ENCODE results near the gene GUCY2C.

The GUCY2C gene

DNA sequence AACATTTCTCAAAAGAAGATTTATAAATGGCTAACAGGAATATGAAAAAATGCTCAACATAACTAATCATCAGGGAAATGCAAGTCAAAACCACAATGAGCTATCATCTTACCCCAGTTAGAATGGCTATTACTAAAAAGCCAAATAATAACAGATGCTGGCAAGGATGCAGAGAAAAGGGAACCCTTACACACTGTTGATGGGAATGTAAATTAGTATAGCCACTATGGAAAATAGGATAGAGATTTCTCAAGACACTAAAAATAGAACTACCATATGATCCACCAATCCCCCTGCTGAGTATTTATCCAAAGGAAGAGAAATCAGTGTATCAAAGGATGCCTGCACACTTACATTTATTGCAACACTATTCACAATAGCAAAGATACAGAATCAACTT, 58.3 kb downstream of the GUCY2C start:
- TF ChIP-seq, protein P1, sequence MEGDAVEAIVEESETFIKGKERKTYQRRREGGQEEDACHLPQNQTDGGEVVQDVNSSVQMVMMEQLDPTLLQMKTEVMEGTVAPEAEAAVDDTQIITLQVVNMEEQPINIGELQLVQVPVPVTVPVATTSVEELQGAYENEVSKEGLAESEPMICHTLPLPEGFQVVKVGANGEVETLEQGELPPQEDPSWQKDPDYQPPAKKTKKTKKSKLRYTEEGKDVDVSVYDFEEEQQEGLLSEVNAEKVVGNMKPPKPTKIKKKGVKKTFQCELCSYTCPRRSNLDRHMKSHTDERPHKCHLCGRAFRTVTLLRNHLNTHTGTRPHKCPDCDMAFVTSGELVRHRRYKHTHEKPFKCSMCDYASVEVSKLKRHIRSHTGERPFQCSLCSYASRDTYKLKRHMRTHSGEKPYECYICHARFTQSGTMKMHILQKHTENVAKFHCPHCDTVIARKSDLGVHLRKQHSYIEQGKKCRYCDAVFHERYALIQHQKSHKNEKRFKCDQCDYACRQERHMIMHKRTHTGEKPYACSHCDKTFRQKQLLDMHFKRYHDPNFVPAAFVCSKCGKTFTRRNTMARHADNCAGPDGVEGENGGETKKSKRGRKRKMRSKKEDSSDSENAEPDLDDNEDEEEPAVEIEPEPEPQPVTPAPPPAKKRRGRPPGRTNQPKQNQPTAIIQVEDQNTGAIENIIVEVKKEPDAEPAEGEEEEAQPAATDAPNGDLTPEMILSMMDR (conservative IDR thresholded peaks at IDR 0.05; ENCODE audit: control insufficient read depth, insufficient read depth, low read depth, low read length) = no peak
- peak; percentile 7 for DNase-seq (ENCODE audit: low read depth)
- H3K4me3 ChIP-seq (ENCODE audit: control insufficient read depth, low read depth, low read length) = no peak overlapping the region

DNA sequence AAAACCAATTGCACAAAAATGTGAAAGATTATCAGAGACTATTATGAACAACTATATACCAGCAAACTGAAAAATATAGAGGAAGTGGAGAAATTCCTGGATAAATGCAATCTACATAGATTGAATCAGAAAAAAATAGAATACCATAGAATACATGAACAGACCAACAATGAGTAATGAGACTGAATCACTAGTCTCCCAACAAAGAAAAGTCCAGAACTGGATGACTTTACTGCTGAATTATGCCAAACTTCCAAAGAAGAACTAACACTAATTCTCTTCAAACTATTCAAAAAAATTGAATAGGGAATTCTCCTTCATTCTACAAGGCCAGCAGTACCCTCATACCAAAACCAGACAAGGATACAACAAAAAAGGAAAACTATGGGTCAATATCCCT, 60.6 kb downstream of the GUCY2C start:
- H3K4me3 ChIP-seq (ENCODE audit: control insufficient read depth, low read depth, low read length) = no peak overlapping the region
- DNase-seq (ENCODE audit: low read depth) = peak; percentile 28

DNA sequence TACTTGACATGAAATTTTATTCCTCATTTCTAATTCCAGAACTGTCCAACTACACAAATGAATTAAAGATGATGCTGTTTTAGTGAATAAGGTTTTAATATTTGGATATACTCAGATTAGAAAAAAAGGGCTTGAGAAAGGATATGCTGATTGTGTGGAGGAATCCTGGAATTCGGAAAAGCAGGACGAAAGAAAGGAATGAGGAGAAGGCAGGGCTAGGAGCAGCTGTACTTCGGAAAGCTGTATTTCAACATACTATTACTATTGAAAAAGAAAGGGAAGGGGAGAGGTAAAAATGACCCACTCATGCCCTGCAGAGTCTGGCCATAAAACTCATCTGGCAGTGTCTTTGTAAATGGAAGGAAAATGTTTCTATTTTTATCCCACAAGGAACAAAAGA, 65.6 kb downstream of the GUCY2C start:
- H3K4me3 ChIP-seq (ENCODE audit: control insufficient read depth, low read depth, low read length) = no peak overlapping the region
- TF ChIP-seq, protein P1 (conservative IDR thresholded peaks at IDR 0.05; ENCODE audit: control insufficient read depth, insufficient read depth, low read depth, low read length) = no peak
- DNase-seq (ENCODE audit: low read depth) = no peak

More for the DNA sequence above, 60.6 kb downstream of the GUCY2C start:
- TF ChIP-seq, protein P1 (conservative IDR thresholded peaks at IDR 0.05; ENCODE audit: control insufficient read depth, insufficient read depth, low read depth, low read length) = no peak

DNA sequence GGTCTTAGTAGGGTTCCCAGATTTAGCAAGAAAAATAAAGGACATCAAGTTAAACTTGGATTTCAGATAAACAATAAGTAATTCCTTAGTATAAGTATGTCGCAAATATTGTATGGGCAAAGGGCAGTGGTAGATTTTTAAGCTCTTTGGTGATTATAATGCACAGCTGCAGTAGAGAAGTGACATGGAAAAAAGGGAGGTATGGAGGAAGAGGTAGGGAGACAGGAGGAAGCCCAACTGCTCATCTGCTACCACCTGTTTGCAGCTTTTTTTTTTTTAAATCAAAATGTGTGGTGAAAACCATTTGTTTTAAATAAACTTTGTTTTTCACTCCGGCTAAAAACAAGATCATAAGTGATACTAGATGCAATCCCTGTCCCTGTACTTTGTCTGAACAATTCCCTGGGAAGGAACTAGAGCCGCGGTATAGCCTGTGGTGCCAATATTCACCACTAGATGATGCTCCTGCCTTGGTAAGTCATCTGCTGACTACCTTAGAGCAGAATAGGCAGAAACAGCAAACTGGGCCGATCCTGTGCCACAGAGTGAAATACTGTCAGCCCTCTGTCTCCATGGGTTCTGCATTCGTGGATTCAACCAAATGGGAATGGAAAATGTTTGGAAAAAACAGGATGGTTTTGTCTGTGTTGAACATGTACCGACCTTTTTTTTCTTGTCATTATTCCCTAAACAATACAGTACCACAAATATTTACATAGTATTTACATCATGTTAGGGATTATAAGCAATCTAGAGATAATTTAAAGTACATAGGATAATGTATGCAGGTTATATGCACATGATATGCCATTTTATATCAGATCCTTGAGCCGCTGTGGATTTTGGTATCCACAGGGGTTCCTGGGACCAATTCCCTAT, 66.3 kb downstream of the GUCY2C start:
- TF ChIP-seq, protein P1 (conservative IDR thresholded peaks at IDR 0.05; ENCODE audit: control insufficient read depth, insufficient read depth, low read depth, low read length) = peak; percentile 100
- DNase-seq (ENCODE audit: low read depth) = peak; percentile 76
- no peak overlapping the region for H3K4me3 ChIP-seq (ENCODE audit: control insufficient read depth, low read depth, low read length)

DNA sequence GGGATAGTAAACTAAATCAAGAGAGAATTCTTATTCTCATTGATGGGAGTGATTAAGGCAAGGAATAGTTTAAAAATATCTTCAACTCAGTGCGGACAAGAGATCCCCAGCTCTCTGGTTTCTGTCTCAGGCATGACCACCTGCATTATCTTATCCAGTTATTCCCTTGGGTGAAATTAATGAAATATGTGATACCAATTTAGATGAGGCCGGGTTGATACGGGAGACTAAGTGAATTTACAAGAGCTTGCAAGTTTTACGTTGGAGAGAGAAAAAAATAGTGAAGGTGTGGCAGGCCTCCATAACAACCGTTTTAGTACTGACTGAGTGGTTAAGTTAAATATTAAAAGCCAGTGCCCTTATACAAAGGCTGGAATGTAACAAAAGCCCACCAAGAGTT, 67.6 kb downstream of the GUCY2C start:
- no peak overlapping the region for H3K4me3 ChIP-seq (ENCODE audit: control insufficient read depth, low read depth, low read length)
- TF ChIP-seq, protein P1 (conservative IDR thresholded peaks at IDR 0.05; ENCODE audit: control insufficient read depth, insufficient read depth, low read depth, low read length) = no peak
- no peak for DNase-seq (ENCODE audit: low read depth)

- TF ChIP-seq, protein P1 (conservative IDR thresholded peaks at IDR 0.05; ENCODE audit: control insufficient read depth, insufficient read depth, low read depth, low read length) = no peak
- no peak overlapping the region for H3K4me3 ChIP-seq (ENCODE audit: control insufficient read depth, low read depth, low read length)
- no peak for DNase-seq (ENCODE audit: low read depth)
Observed at GRCh38 chr12:14621826-14622225, 74.6 kb downstream of the GUCY2C start.
